ENCODE results near the gene RGS17.

DNA sequence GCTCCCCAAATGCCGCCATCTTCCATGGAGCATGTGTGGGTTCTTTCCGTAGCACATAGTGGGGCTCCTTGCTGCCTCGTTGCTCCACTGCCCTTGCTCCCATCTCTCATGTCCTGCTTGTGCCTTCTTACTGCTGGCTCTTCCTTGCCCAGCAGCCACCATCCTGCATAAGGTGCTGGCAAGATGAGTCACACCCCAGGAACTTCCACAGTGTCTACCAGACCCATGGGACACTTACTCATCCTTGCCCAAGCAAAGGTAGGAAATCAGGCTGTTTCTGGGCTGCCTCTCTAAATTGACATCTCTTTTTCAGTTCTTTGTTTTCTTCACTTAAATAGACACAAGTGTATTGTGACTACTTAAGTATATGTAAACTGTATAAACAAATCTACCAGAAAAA is 39.4 kb upstream of the RGS17 start:
- TF ChIP-seq CTCF (CRISPR knock-in tag; IDR thresholded peaks at IDR 0.05) (no peak), NR2F6 (IDR thresholded peaks at IDR 0.05) (no peak), NR2F6 (CRISPR knock-in tag; IDR thresholded peaks at IDR 0.05) (no peak), KLF15 (CRISPR knock-in tag; IDR thresholded peaks at IDR 0.05; ENCODE audit: borderline replicate concordance) (no peak), RAD21 (CRISPR knock-in tag; IDR thresholded peaks at IDR 0.05) (no peak), NCOA1 (CRISPR knock-in tag; IDR thresholded peaks at IDR 0.05) (no peak), ZNF335 (CRISPR knock-in tag; IDR thresholded peaks at IDR 0.05) (no peak), CREM (IDR thresholded peaks at IDR 0.05) (no peak), CREM (CRISPR knock-in tag; IDR thresholded peaks at IDR 0.05) (no peak), ZFX (CRISPR knock-in tag; IDR thresholded peaks at IDR 0.05; ENCODE audit: low read depth) (no peak), ZNF704 (CRISPR knock-in tag; IDR thresholded peaks at IDR 0.05; ENCODE audit: borderline replicate concordance) (no peak)
